ENCODE results near the gene DEUP1. TPM values are rescaled to one million over a fixed set of nuclear protein-coding genes. Genes with fewer than 3 reads are reported as not detected.

The DEUP1 gene
- 0.14 and 0.27 TPM in 2 replicates for total RNA-seq
- 0.28 and 2.0 TPM in 2 replicates for polyA plus RNA-seq

- H3K4me1 ChIP-seq (ENCODE audit: low read depth): no peaks in the 10 kb centered on the region
- H3K4me3 ChIP-seq: peak within 1 kb of the TSS; percentile 31
- peak; percentile 22 to 70 for DNase-seq (ENCODE audit: low read depth in 1 of 2, low spot score in 1 of 2)
- H3K27me3 ChIP-seq: no peaks in the 10 kb centered on the region
- no peaks in the 10 kb centered on the region for H3K36me3 ChIP-seq
- H3K27ac ChIP-seq: no peak within 1 kb of the TSS
- no peak for TF ChIP-seq CTCF (IDR thresholded peaks at IDR 0.05; ENCODE audit: low read depth, low read length)
- no peaks in the 10 kb centered on the region for H3K9me3 ChIP-seq (ENCODE audit: low read depth)
Observed at GRCh38 chr11:93330446-93330984, at the start of gene DEUP1. DEUP1 (plus strand) TSS chr11:93330742; CDS start chr11:93332260, 1,518 bp downstream.

GRCh38 chr11:93285430-93285829 is 45.1 kb upstream of the DEUP1 start:
- no peaks in the 10 kb centered on the region for H3K9me3 ChIP-seq (ENCODE audit: low read depth)
- H3K27ac ChIP-seq: no peak overlapping the region
- H3K4me1 ChIP-seq (ENCODE audit: low read depth): no peaks in the 10 kb centered on the region
- H3K36me3 ChIP-seq: no peaks in the 10 kb centered on the region
- H3K4me3 ChIP-seq: no peak overlapping the region
- no peaks in the 10 kb centered on the region for H3K27me3 ChIP-seq
- TF ChIP-seq CTCF (IDR thresholded peaks at IDR 0.05; ENCODE audit: low read depth, low read length): no peak
- DNase-seq (ENCODE audit: low read depth in 1 of 2, low spot score in 1 of 2): no peak

- no peak for DNase-seq (ENCODE audit: low read depth in 1 of 2, low spot score in 1 of 2)
- no peak for TF ChIP-seq CTCF (IDR thresholded peaks at IDR 0.05; ENCODE audit: low read depth, low read length)
- H3K27me3 ChIP-seq: no peaks in the 10 kb centered on the region
- no peak overlapping the region for H3K4me3 ChIP-seq
- no peaks in the 10 kb centered on the region for H3K4me1 ChIP-seq (ENCODE audit: low read depth)
- no peaks in the 10 kb centered on the region for H3K36me3 ChIP-seq
- H3K9me3 ChIP-seq (ENCODE audit: low read depth): no peaks in the 10 kb centered on the region
- no peak overlapping the region for H3K27ac ChIP-seq
Observed at GRCh38 chr11:93287434-93287833, 43.1 kb upstream of the DEUP1 start.

- Histone ChIP-seq H3K4me3 (no peak overlapping the region), H3K9me3 (ENCODE audit: low read depth) (no peaks in the 10 kb centered on the region), H3K4me1 (ENCODE audit: low read depth) (no peaks in the 10 kb centered on the region), H3K27me3 (no peaks in the 10 kb centered on the region), H3K36me3 (no peaks in the 10 kb centered on the region), H3K27ac (no peak overlapping the region)
- DNase-seq (ENCODE audit: low read depth in 1 of 2, low spot score in 1 of 2): no peak
- TF ChIP-seq CTCF (IDR thresholded peaks at IDR 0.05; ENCODE audit: low read depth, low read length): no peak
Observed at GRCh38 chr11:93288079-93288478, 42.5 kb upstream of the DEUP1 start.

GRCh38 chr11:93288767-93289166 is 41.8 kb upstream of the DEUP1 start:
- no peak for TF ChIP-seq CTCF (IDR thresholded peaks at IDR 0.05; ENCODE audit: low read depth, low read length)

More at GRCh38 chr11:93288767-93289166, 41.8 kb upstream of the DEUP1 start:
- no peak overlapping the region for H3K4me3 ChIP-seq
- no peaks in the 10 kb centered on the region for H3K36me3 ChIP-seq
- no peak for DNase-seq (ENCODE audit: low read depth in 1 of 2, low spot score in 1 of 2)
- H3K27ac ChIP-seq: no peak overlapping the region
- no peaks in the 10 kb centered on the region for H3K4me1 ChIP-seq (ENCODE audit: low read depth)
- H3K9me3 ChIP-seq (ENCODE audit: low read depth): no peaks in the 10 kb centered on the region
- H3K27me3 ChIP-seq: no peaks in the 10 kb centered on the region
